Spleen (tissue), 7 donors: ENCODE results near the gene MANEAL.

ENCODE experiments used
- CTCF ChIP-seq, 11 experiments: fragments of 200-600 bp in 7 of 11; fragments of 450-650 bp in 4 of 11; sonication (generic) in 4 of 11; IDR thresholded peaks in 8 of 11; conservative IDR thresholded peaks in 3 of 11; 1 replicate in 7 of 11; 2 replicates in 4 of 11; pipeline versions ENCODE4 v1.4.0 to v1.8.0; 2016 to 2021; ENCODE audit warnings: antibody characterized with exemption in 11 of 11, inconsistent platforms in 4 of 11, mild to moderate bottlenecking in 1 of 11
- POLR2A ChIP-seq, 3 donors: fragments of 450-650 bp; IDR thresholded peaks; one replicate each; pipeline ENCODE4 v1.5.1; 2017; ENCODE audit warnings: antibody characterized with exemption in 3 of 3, mild to moderate bottlenecking in 1 of 3
- donor health status: DM: no; HTN: no; CAD: no; lungs with moderate emphysema.
- donor health status: DM: no; HTN: no; CAD: no.
- donor health status: DM: no; HTN: no; CAD: no.

DNA sequence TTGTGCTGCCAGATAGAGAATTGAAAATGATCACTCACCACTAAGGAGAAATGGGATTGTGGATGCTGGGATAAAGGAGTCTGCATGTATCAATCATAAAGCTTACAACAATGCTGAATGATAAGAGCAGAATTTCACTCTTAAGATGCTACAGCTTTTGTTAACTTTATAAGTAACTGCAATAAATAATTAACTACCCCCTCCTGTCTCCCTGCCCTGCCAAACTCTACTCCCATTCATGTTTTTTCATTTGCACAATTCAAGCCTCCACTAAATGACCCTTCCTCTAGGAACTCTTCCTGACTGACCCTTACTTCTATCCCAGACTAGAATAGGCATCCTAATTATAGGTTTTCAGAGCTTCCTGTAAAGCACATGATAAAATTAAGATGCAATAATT lies 50.9 kb downstream of the MANEAL start:
- no peak for TF ChIP-seq CTCF (IDR thresholded peaks at IDR 0.05 in 8 of 11, conservative IDR thresholded peaks at IDR 0.05 in 3 of 11)
- TF ChIP-seq POLR2A (IDR thresholded peaks at IDR 0.05): no peak
